HEK293 (cell line): ENCODE results near the gene KBTBD13.
"Not testable (repeated sequence)": the region's sequence is repeated elsewhere in the genome, so short reads cannot be mapped to it uniquely, and the experiment has no call there.

Source experiments
- CTCF ChIA-PET: fragments of 350-600 bp; formaldehyde crosslinking; extraction: SDS; loops from one replicate; lab custom pipeline; 2021; ENCODE audit warnings: antibody characterized with exemption; lab: Yijun Ruan, JAX
- POLR2A ChIA-PET: fragments of 300-600 bp; formaldehyde crosslinking; extraction: SDS; loops from one replicate; lab custom pipeline; 2020; ENCODE audit warnings: antibody characterized with exemption, inconsistent platforms; lab: Yijun Ruan, JAX
- H3K27ac ChIP-seq: fragments of 200-500 bp; sonication (Bioruptor generic); 2 replicates; pipeline ENCODE4 v1.5.1; 2014; ENCODE audit warnings: low read depth, low read length, control low read depth, inconsistent platforms; ENCODE audit errors: extremely low read depth
- H3K36me3 ChIP-seq, 2 experiments: fragments of 200-500 bp in 1 of 2; sonication (Bioruptor generic) in 1 of 2; 1 replicate in 1 of 2; 2 replicates in 1 of 2; pipeline ENCODE4 v1.5.1; 2014 to 2017; ENCODE audit warnings: inconsistent platforms in 2 of 2, low read length in 2 of 2; ENCODE audit not compliant: control insufficient read depth in 2 of 2, insufficient read depth in 1 of 2
- H3K4me1 ChIP-seq: fragments of 200-500 bp; sonication (Bioruptor generic); 2 replicates; pipeline ENCODE4 v1.5.1; 2014; ENCODE audit warnings: mild to moderate bottlenecking, low read length, inconsistent platforms; ENCODE audit not compliant: control insufficient read depth, insufficient read depth
- H3K4me3 ChIP-seq: 2 replicates; pipeline ENCODE4 v1.5.1; 2011; ENCODE audit warnings: low read depth, mild to moderate bottlenecking, control low read depth, low read length, moderate library complexity
- H3K9me3 ChIP-seq: fragments of 200-500 bp; sonication (Bioruptor generic); 2 replicates; pipeline ENCODE4 v1.5.1; 2014; ENCODE audit warnings: low read depth, low read length, inconsistent platforms; ENCODE audit not compliant: control insufficient read depth, insufficient read depth
- EGR2 ChIP-seq: fragments of 450-650 bp; formaldehyde crosslinking; IDR thresholded peaks from 2 replicates; pipeline ENCODE4 v1.5.1; 2016; ENCODE audit warnings: low read depth, missing biosample characterization, missing genetic modification characterization
- GLI2 ChIP-seq: fragments of 450-650 bp; formaldehyde crosslinking; IDR thresholded peaks from 2 replicates; pipeline ENCODE4; 2017; ENCODE audit warnings: missing biosample characterization, missing genetic modification characterization, low read depth, borderline replicate concordance
- GLIS2 ChIP-seq: fragments of 450-650 bp; formaldehyde crosslinking; IDR thresholded peaks from 2 replicates; pipeline ENCODE4 v1.5.1; 2016; ENCODE audit warnings: missing biosample characterization, missing genetic modification characterization
- HOXA7 ChIP-seq: sonication (generic); formaldehyde crosslinking; IDR thresholded peaks from 2 replicates; pipeline ENCODE4 v1.8.1; 2022; ENCODE audit warnings: missing genetic modification reagents, borderline replicate concordance
- HOXC10 ChIP-seq: sonication (generic); formaldehyde crosslinking; IDR thresholded peaks from 2 replicates; pipeline ENCODE4 v1.8.1; 2023; ENCODE audit warnings: mild to moderate bottlenecking, missing genetic modification reagents
- MZF1 ChIP-seq: fragments of 450-650 bp; formaldehyde crosslinking; IDR thresholded peaks from 2 replicates; pipeline ENCODE4 v1.5.1; 2017; ENCODE audit warnings: missing biosample characterization, missing genetic modification characterization, borderline replicate concordance
- SALL2 ChIP-seq: fragments of 450-650 bp; formaldehyde crosslinking; IDR thresholded peaks from 2 replicates; pipeline ENCODE4 v1.5.0; 2017; ENCODE audit warnings: missing biosample characterization, mild to moderate bottlenecking, missing genetic modification characterization, borderline replicate concordance
- SETDB1 ChIP-seq: IDR thresholded peaks from one replicate; pipeline ENCODE4 v1.6.1; 2017; ENCODE audit warnings: mild to moderate bottlenecking, low read length, moderate library complexity, mixed read lengths; ENCODE audit not compliant: insufficient read length
- SP2 ChIP-seq: fragments of 450-650 bp; formaldehyde crosslinking; IDR thresholded peaks from 2 replicates; pipeline ENCODE4 v1.5.1; 2016; ENCODE audit warnings: missing biosample characterization, missing genetic modification characterization
- YY1 ChIP-seq: fragments of 450-650 bp; formaldehyde crosslinking; IDR thresholded peaks from 2 replicates; pipeline ENCODE4 v1.5.1; 2018; ENCODE audit warnings: missing biosample characterization, missing genetic modification characterization
- ZFP41 ChIP-seq: fragments of 450-650 bp; formaldehyde crosslinking; IDR thresholded peaks from 2 replicates; pipeline ENCODE4 v1.5.1; 2016; ENCODE audit warnings: missing biosample characterization, missing genetic modification characterization, borderline replicate concordance
- ZFP69B ChIP-seq: fragments of 450-650 bp; formaldehyde crosslinking; IDR thresholded peaks from 2 replicates; pipeline ENCODE4 v1.5.1; 2016; ENCODE audit warnings: missing biosample characterization, missing genetic modification characterization
- ZNF175 ChIP-seq: fragments of 450-650 bp; formaldehyde crosslinking; IDR thresholded peaks from 2 replicates; pipeline ENCODE4 v1.5.1; 2016; ENCODE audit warnings: missing biosample characterization, missing genetic modification characterization
- ZNF19 ChIP-seq: fragments of 450-650 bp; formaldehyde crosslinking; IDR thresholded peaks from 2 replicates; pipeline ENCODE4; 2016; ENCODE audit warnings: missing biosample characterization, missing genetic modification characterization, low read depth
- ZNF248 ChIP-seq: fragments of 450-650 bp; formaldehyde crosslinking; IDR thresholded peaks from 2 replicates; pipeline ENCODE4 v1.5.1; 2017; ENCODE audit warnings: missing biosample characterization, missing genetic modification characterization
- ZNF324 ChIP-seq: fragments of 450-650 bp; formaldehyde crosslinking; IDR thresholded peaks from 2 replicates; pipeline ENCODE4 v1.5.1; 2016; ENCODE audit warnings: missing biosample characterization, missing genetic modification characterization
- ZNF335 ChIP-seq: fragments of 450-650 bp; formaldehyde crosslinking; conservative IDR thresholded peaks from 2 replicates; pipeline ENCODE4 v1.5.1; 2016; ENCODE audit warnings: missing biosample characterization, missing genetic modification characterization
- ZNF544 ChIP-seq: fragments of 450-650 bp; formaldehyde crosslinking; IDR thresholded peaks from 2 replicates; pipeline ENCODE4 v1.5.0; 2017; ENCODE audit warnings: missing biosample characterization, missing genetic modification characterization
- ZNF560 ChIP-seq: fragments of 450-650 bp; formaldehyde crosslinking; IDR thresholded peaks from 2 replicates; pipeline ENCODE4 v1.5.1; 2017; ENCODE audit warnings: missing biosample characterization, missing genetic modification characterization, borderline replicate concordance
- ZNF571 ChIP-seq: fragments of 450-650 bp; formaldehyde crosslinking; IDR thresholded peaks from 2 replicates; pipeline ENCODE4 v1.5.0; 2017; ENCODE audit warnings: missing biosample characterization, missing genetic modification characterization
- ZNF624 ChIP-seq: fragments of 450-650 bp; formaldehyde crosslinking; IDR thresholded peaks from 2 replicates; pipeline ENCODE4 v1.5.1; 2017; ENCODE audit warnings: missing biosample characterization, missing genetic modification characterization
- ZNF670 ChIP-seq: fragments of 450-650 bp; formaldehyde crosslinking; IDR thresholded peaks from 2 replicates; pipeline ENCODE4 v1.5.1; 2016; ENCODE audit warnings: missing biosample characterization, missing genetic modification characterization, low read depth
- ZNF692 ChIP-seq: fragments of 450-650 bp; formaldehyde crosslinking; IDR thresholded peaks from 2 replicates; pipeline ENCODE4 v1.5.1; 2016; ENCODE audit warnings: missing biosample characterization, missing genetic modification characterization
- ZNF701 ChIP-seq: fragments of 450-650 bp; formaldehyde crosslinking; IDR thresholded peaks from 2 replicates; pipeline ENCODE4 v1.5.1; 2016; ENCODE audit warnings: missing biosample characterization, missing genetic modification characterization
- TF ChIP-seq, protein P1 (sequence below): fragments of 450-650 bp; formaldehyde crosslinking; optimal IDR thresholded peaks from 2 replicates; pipeline ENCODE3; 2016; ENCODE audit warnings: missing biosample characterization, mild to moderate bottlenecking, missing genetic modification characterization

Gene KBTBD13

GRCh38 chr15:65075607-65076395, 745 bp upstream of the KBTBD13 start:
- CTCF ChIA-PET: interaction anchor here (0.8 to 1.4 kb wide), 3 partner anchors 21 to 26 kb away, joined by 3 to 5 read pairs (median 4); no protein-coding TSS in a partner anchor
- H3K36me3 ChIP-seq, H3K4me1 ChIP-seq, H3K4me3 ChIP-seq, H3K9me3 ChIP-seq, H3K27ac ChIP-seq, POLR2A ChIA-PET: not testable (repeated sequence)
- peak; percentile 10; the same call in 1 of the 2 replicates for TF ChIP-seq SP2

DNA sequence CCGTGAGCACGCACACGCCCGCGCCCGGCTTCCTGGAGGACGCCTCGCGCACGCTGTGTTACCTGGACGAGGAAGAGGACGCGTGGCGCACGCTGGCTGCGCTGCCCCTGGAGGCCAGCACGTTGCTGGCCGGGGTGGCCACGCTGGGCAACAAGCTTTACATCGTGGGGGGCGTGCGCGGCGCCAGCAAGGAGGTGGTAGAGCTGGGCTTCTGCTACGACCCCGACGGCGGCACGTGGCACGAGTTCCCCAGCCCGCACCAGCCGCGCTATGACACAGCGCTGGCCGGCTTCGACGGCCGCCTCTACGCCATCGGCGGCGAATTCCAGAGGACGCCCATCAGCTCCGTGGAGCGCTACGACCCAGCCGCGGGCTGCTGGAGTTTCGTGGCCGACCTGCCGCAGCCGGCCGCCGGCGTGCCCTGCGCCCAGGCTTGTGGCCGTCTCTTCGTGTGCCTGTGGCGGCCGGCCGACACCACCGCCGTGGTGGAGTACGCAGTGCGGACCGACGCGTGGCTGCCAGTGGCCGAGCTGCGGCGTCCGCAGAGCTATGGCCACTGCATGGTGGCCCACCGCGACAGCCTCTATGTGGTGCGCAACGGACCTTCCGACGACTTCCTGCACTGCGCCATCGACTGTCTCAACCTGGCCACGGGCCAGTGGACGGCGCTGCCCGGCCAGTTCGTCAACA, 890 bp downstream of the KBTBD13 start:
- H3K27ac ChIP-seq: no peak overlapping the region

DNA sequence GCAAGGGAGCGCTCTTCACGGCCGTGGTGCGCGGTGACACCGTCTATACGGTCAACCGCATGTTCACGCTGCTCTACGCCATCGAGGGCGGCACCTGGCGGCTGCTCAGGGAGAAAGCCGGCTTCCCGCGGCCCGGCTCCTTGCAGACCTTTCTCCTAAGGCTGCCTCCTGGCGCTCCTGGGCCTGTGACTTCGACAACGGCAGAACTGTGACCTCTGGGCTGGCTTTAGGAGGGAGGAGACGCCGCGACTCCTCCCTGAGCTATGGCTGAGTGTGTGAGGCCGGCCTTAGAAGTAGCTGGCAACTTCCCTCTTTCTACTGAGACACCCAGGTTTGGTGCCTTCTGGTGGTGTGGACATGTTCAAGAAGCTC, 1.4 kb downstream of the KBTBD13 start:
- Histone ChIP-seq H3K27ac (no peak overlapping the region), H3K4me1 (peaks cover 8% of the 10 kb centered on the region), H3K4me3 (no peak overlapping the region), H3K9me3 (no peaks in the 10 kb centered on the region), H3K36me3 (no peaks in the 10 kb centered on the region)
- TF ChIP-seq ZFP41 (tag by site-specific recombination) (no peak), SALL2 (tag by site-specific recombination) (no peak), ZNF624 (tag by site-specific recombination) (no peak), YY1 (tag by site-specific recombination) (no peak), ZNF19 (no peak)
- ChIA-PET POLR2A (interaction anchor here (0.6 kb wide), 1 partner anchor 728 kb away, joined by 4 read pairs; no protein-coding TSS in a partner anchor), CTCF (interaction anchor here (0.6 to 8.2 kb wide), 3 partner anchors 23 to 43 kb away, joined by 3 to 94 read pairs (median 3); no protein-coding TSS in a partner anchor)

More for the DNA sequence above, 890 bp downstream of the KBTBD13 start:
- Histone ChIP-seq H3K9me3 (no peaks in the 10 kb centered on the region), H3K4me1 (peaks cover 3% of the 10 kb centered on the region), H3K36me3 (no peaks in the 10 kb centered on the region), H3K4me3 (no peak overlapping the region)
- TF ChIP-seq ZNF692 (no peak), ZFP41 (tag by site-specific recombination) (no peak), ZNF670 (tag by site-specific recombination) (no peak), ZNF248 (tag by site-specific recombination) (no peak)
- CTCF ChIA-PET: no interaction called here
- POLR2A ChIA-PET: interaction anchor here (0.6 kb wide), 1 partner anchor 728 kb away, joined by 4 read pairs; no protein-coding TSS in a partner anchor

- Histone ChIP-seq H3K9me3 (no peaks in the 10 kb centered on the region), H3K4me1 (peaks cover 9% of the 10 kb centered on the region), H3K36me3 (no peaks in the 10 kb centered on the region), H3K4me3 (no peak overlapping the region), H3K27ac (no peak overlapping the region)
- ChIA-PET POLR2A (no interaction called here), CTCF (interaction anchor here (0.5 to 8.2 kb wide), 3 partner anchors 17 to 26 kb away, joined by 3 to 94 read pairs (median 4); no protein-coding TSS in a partner anchor)
- TF ChIP-seq SALL2 (tag by site-specific recombination) (no peak), HOXC10 (no peak), ZNF670 (tag by site-specific recombination) (no peak), ZNF701 (tag by site-specific recombination) (no peak), GLI2 (tag by site-specific recombination) (no peak), MZF1 (tag by site-specific recombination) (no peak), GLIS2 (tag by site-specific recombination) (no peak), ZNF544 (tag by site-specific recombination) (no peak), EGR2 (tag by site-specific recombination) (no peak), ZFP69B (tag by site-specific recombination) (no peak), ZNF560 (tag by site-specific recombination) (no peak), SETDB1 (no peak), ZNF335 (no peak), ZNF175 (tag by site-specific recombination) (no peak), ZNF571 (tag by site-specific recombination) (no peak), HOXA7 (CRISPR knock-in tag) (no peak), ZNF324 (tag by site-specific recombination) (no peak)
- TF ChIP-seq, protein P1, sequence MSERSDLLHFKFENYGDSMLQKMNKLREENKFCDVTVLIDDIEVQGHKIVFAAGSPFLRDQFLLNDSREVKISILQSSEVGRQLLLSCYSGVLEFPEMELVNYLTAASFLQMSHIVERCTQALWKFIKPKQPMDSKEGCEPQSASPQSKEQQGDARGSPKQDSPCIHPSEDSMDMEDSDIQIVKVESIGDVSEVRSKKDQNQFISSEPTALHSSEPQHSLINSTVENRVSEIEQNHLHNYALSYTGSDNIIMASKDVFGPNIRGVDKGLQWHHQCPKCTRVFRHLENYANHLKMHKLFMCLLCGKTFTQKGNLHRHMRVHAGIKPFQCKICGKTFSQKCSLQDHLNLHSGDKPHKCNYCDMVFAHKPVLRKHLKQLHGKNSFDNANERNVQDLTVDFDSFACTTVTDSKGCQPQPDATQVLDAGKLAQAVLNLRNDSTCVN (tag by site-specific recombination): no peak
These were observed 3.0 kb downstream of the KBTBD13 start for GRCh38 chr15:65079580-65079979.
